ENCODE results near the gene BAZ1B. TPM values are rescaled to one million over a fixed set of nuclear protein-coding genes. Genes with fewer than 3 reads are reported as not detected.

Gene BAZ1B
- total RNA-seq (2021; ENCODE audit: unreplicated experiment): 107 TPM
- polyA plus RNA-seq (2012; ENCODE audit: insufficient read length): 53.8 TPM
- Bru-seq, nascent RNA: percentile 95 among the genes with signal in this experiment
- percentile 95 among the genes with signal in this experiment for BruChase-seq, experiment 1, labeled RNA remaining after a 2-hour chase
- BruChase-seq, experiment 2, labeled RNA remaining after a 6-hour chase: percentile 96 among the genes with signal in this experiment
- long read RNA-seq, full-length matches to known transcripts: 3 of 148 reads
- long read RNA-seq, partial matches to known transcripts: 129 of 148 reads
- long read RNA-seq, other reads (novel, unspliced or antisense): 16 of 148 reads

GRCh38 chr7:73522105-73522872, at the start of gene BAZ1B:
BAZ1B (minus strand) TSS chr7:73522293; CDS start chr7:73521933, 360 bp downstream.
- Histone ChIP-seq H3K27ac (ENCODE audit: low read length) (peak within 1 kb of the TSS; percentile 96), H3K9me3 (ENCODE audit: control insufficient read depth, insufficient read depth, low read depth, low read length) (no peaks in the 10 kb centered on the region), H3K27me3 (ENCODE audit: control insufficient read depth, insufficient read depth, low read length) (no peaks in the 10 kb centered on the region), H3K36me3 (ENCODE audit: control insufficient read depth, insufficient read depth, low read length) (peaks cover 12% of the 10 kb centered on the region), H3K4me3 (ENCODE audit: low read depth in 2 of 2, low read length in 2 of 2) (peak within 1 kb of the TSS; percentile 89 to 90), H3K4me1 (ENCODE audit: control insufficient read depth, insufficient read depth, low read length) (peaks cover 25% of the 10 kb centered on the region)
- intact Hi-C loops (cut with micrococcal nuclease; ENCODE audit: unreplicated experiment) (loop anchor here (5.0 kb wide), 1 partner anchor 35 kb away; the partner anchor contains the start of gene BCL7B), in situ Hi-C loops (cut with HindIII; ENCODE audit: low pct_unique_long_range_greater_than_20kb, low sequenced_read_pairs) (no loop called here)
- BruUV-seq (replicated peaks): no TSS peak
- CTCF ChIA-PET: interaction anchor here (0.6 to 1.0 kb wide), 2 partner anchors 209 to 211 kb away, joined by 3 read pairs; no protein-coding TSS in a partner anchor
- TF ChIP-seq, protein P1, sequence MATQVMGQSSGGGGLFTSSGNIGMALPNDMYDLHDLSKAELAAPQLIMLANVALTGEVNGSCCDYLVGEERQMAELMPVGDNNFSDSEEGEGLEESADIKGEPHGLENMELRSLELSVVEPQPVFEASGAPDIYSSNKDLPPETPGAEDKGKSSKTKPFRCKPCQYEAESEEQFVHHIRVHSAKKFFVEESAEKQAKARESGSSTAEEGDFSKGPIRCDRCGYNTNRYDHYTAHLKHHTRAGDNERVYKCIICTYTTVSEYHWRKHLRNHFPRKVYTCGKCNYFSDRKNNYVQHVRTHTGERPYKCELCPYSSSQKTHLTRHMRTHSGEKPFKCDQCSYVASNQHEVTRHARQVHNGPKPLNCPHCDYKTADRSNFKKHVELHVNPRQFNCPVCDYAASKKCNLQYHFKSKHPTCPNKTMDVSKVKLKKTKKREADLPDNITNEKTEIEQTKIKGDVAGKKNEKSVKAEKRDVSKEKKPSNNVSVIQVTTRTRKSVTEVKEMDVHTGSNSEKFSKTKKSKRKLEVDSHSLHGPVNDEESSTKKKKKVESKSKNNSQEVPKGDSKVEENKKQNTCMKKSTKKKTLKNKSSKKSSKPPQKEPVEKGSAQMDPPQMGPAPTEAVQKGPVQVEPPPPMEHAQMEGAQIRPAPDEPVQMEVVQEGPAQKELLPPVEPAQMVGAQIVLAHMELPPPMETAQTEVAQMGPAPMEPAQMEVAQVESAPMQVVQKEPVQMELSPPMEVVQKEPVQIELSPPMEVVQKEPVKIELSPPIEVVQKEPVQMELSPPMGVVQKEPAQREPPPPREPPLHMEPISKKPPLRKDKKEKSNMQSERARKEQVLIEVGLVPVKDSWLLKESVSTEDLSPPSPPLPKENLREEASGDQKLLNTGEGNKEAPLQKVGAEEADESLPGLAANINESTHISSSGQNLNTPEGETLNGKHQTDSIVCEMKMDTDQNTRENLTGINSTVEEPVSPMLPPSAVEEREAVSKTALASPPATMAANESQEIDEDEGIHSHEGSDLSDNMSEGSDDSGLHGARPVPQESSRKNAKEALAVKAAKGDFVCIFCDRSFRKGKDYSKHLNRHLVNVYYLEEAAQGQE (IDR thresholded peaks at IDR 0.05; ENCODE audit: insufficient read depth in 1 of 2, low read depth in 2 of 2, low read length in 1 of 2): no peak
- TF ChIP-seq POLR2AphosphoS5 (IDR thresholded peaks at IDR 0.05; ENCODE audit: low read depth, low read length) (peak; percentile 81; the same call in 1 of the 2 replicates), SIN3A (IDR thresholded peaks at IDR 0.05; ENCODE audit: borderline replicate concordance, insufficient read depth, low read depth, low read length) (peak; percentile 68; the same call in 1 of the 2 replicates), CTCF (IDR thresholded peaks at IDR 0.05) (no peak), TCF7L2 (IDR thresholded peaks at IDR 0.05; ENCODE audit: low read depth, low read length) (peak; percentile 88; the same call in 1 of the 2 replicates)
- DNase-seq (ENCODE audit: low read depth, low spot score): peak; percentile 96
- ATAC-seq: peak; percentile 96
- POLR2A ChIA-PET: interaction anchor here (0.6 to 1.5 kb wide), 8 partner anchors 9 to 173 kb away, joined by 3 to 9 read pairs (median 5); partner anchors contain the start of genes BCL7B and TBL2

GRCh38 chr7:73570977-73571376, 48.9 kb upstream of the BAZ1B start:
- TF ChIP-seq POLR2AphosphoS5 (IDR thresholded peaks at IDR 0.05; ENCODE audit: low read depth, low read length) (no peak), SIN3A (IDR thresholded peaks at IDR 0.05; ENCODE audit: borderline replicate concordance, insufficient read depth, low read depth, low read length) (no peak), CTCF (IDR thresholded peaks at IDR 0.05) (no peak), TCF7L2 (IDR thresholded peaks at IDR 0.05; ENCODE audit: low read depth, low read length) (no peak)
- TF ChIP-seq, protein P1 (IDR thresholded peaks at IDR 0.05; ENCODE audit: insufficient read depth in 1 of 2, low read depth in 2 of 2, low read length in 1 of 2): no peak
- Histone ChIP-seq H3K27me3 (ENCODE audit: control insufficient read depth, insufficient read depth, low read length) (no peaks in the 10 kb centered on the region), H3K4me3 (ENCODE audit: low read depth in 2 of 2, low read length in 2 of 2) (no peak overlapping the region), H3K27ac (ENCODE audit: low read length) (no peak overlapping the region), H3K4me1 (ENCODE audit: control insufficient read depth, insufficient read depth, low read length) (no peaks in the 10 kb centered on the region), H3K36me3 (ENCODE audit: control insufficient read depth, insufficient read depth, low read length) (no peaks in the 10 kb centered on the region; the same call in none of the 2 replicates), H3K9me3 (ENCODE audit: control insufficient read depth, insufficient read depth, low read depth, low read length) (no peaks in the 10 kb centered on the region)
- ATAC-seq (no peak), DNase-seq (ENCODE audit: low read depth, low spot score) (no peak)
- intact Hi-C loops (cut with micrococcal nuclease; ENCODE audit: unreplicated experiment) (no loop called here), in situ Hi-C loops (cut with HindIII; ENCODE audit: low pct_unique_long_range_greater_than_20kb, low sequenced_read_pairs) (no loop called here)
- ChIA-PET CTCF (no interaction called here), POLR2A (no interaction called here)
- TSS peak; percentile 8 for BruUV-seq (replicated peaks)
